WTC11 (cell line): ENCODE measurements around the gene GPR18. TPM values are rescaled to one million over a fixed set of nuclear protein-coding genes. Genes with fewer than 3 reads are reported as not detected.

Source experiments
- ATAC-seq: fragments of 200-7000 bp; cut with Tn5 transposase; 2 replicates; pipeline ENCODE4 v1.10.0; 2021; ENCODE audit warnings: mild to moderate bottlenecking, moderate library complexity
- CTCF ChIA-PET: fragments of 300-600 bp; sonication (Branson Sonifier 250); formaldehyde crosslinking; loops from one replicate; lab custom pipeline; 2021; ENCODE audit warnings: antibody characterized with exemption; lab: Charles Lee
- POLR2A ChIA-PET: fragments of 350-600 bp; sonication (Branson Sonifier 250); formaldehyde crosslinking; loops from one replicate; lab custom pipeline; 2021; ENCODE audit warnings: antibody characterized with exemption; lab: Charles Lee
- DNase-seq: peaks from one replicate; pipeline ENCODE4 v3.0.0; 2021; ENCODE audit warnings: low spot score
- H3K27ac Mint-ChIP-seq: 2 replicates; pipeline ENCODE4 v1.8.0; 2021; ENCODE audit warnings: mixed read lengths
- H3K27me3 Mint-ChIP-seq: 2 replicates; pipeline ENCODE4 v1.8.0; 2021; ENCODE audit warnings: low read depth, mild to moderate bottlenecking, moderate library complexity, mixed read lengths
- H3K36me3 Mint-ChIP-seq: 2 replicates; pipeline ENCODE4 v1.8.0; 2021; ENCODE audit warnings: mixed read lengths
- H3K4me1 Mint-ChIP-seq: 2 replicates; pipeline ENCODE4 v1.8.0; 2022; ENCODE audit warnings: mixed read lengths
- H3K4me3 Mint-ChIP-seq: 2 replicates; pipeline ENCODE4 v1.8.0; 2021; ENCODE audit warnings: mild to moderate bottlenecking, moderate library complexity, mixed read lengths
- H3K9me3 Mint-ChIP-seq: 2 replicates; pipeline ENCODE4 v1.8.0; 2021; ENCODE audit warnings: mixed read lengths
- ESRRA ChIP-seq: sonication (generic); formaldehyde crosslinking; IDR thresholded peaks from 2 replicates; pipeline ENCODE4 v1.8.1; 2022; ENCODE audit warnings: mild to moderate bottlenecking, missing genetic modification reagents, borderline replicate concordance
- JAZF1 ChIP-seq: fragments of 250-450 bp; sonication (Bioruptor Pico); IDR thresholded peaks from 2 replicates; pipeline ENCODE4 v1.9.0; 2021; ENCODE audit warnings: moderate library complexity, mild to moderate bottlenecking, inconsistent platforms
- KAT7 ChIP-seq: sonication (generic); formaldehyde crosslinking; IDR thresholded peaks from 2 replicates; pipeline ENCODE4 v1.8.1; 2023; ENCODE audit warnings: missing genetic modification reagents, mild to moderate bottlenecking, borderline replicate concordance
- NFE2L1 ChIP-seq: sonication (generic); formaldehyde crosslinking; IDR thresholded peaks from 2 replicates; pipeline ENCODE4 v1.8.1; 2023; ENCODE audit warnings: missing genetic modification reagents
- NFYB ChIP-seq: sonication (generic); formaldehyde crosslinking; conservative IDR thresholded peaks from 2 replicates; pipeline ENCODE4 v1.8.0; 2022; ENCODE audit warnings: low read depth, missing genetic modification reagents
- NR2C2 ChIP-seq: sonication (generic); formaldehyde crosslinking; IDR thresholded peaks from 2 replicates; pipeline ENCODE4 v1.8.0; 2022; ENCODE audit warnings: mild to moderate bottlenecking, missing genetic modification reagents
- OVOL2 ChIP-seq: fragments of 250-450 bp; sonication (Bioruptor Pico); IDR thresholded peaks from 2 replicates; pipeline ENCODE4 v1.9.0; 2021; ENCODE audit warnings: mild to moderate bottlenecking, borderline replicate concordance
- SP1 ChIP-seq: sonication (generic); formaldehyde crosslinking; conservative IDR thresholded peaks from 2 replicates; pipeline ENCODE4 v1.8.1; 2022; ENCODE audit warnings: missing genetic modification reagents
- TCF7 ChIP-seq: sonication (generic); formaldehyde crosslinking; IDR thresholded peaks from 2 replicates; pipeline ENCODE4 v1.8.0; 2022; ENCODE audit warnings: mild to moderate bottlenecking, low read depth, missing genetic modification reagents, moderate library complexity
- TP53 ChIP-seq: sonication (generic); formaldehyde crosslinking; IDR thresholded peaks from 2 replicates; pipeline ENCODE4 v1.8.1; 2023; ENCODE audit warnings: mild to moderate bottlenecking, missing genetic modification reagents
- ZNF138 ChIP-seq: sonication (generic); formaldehyde crosslinking; conservative IDR thresholded peaks from 2 replicates; pipeline ENCODE4 v1.8.1; 2022; ENCODE audit warnings: mild to moderate bottlenecking, moderate library complexity, missing genetic modification reagents
- ZNF219 ChIP-seq: sonication (generic); formaldehyde crosslinking; IDR thresholded peaks from 2 replicates; pipeline ENCODE4 v1.8.0; 2023; ENCODE audit warnings: missing genetic modification reagents, mild to moderate bottlenecking, borderline replicate concordance
- ZNF232 ChIP-seq: sonication (generic); formaldehyde crosslinking; IDR thresholded peaks from 2 replicates; pipeline ENCODE4 v1.8.0; 2022; ENCODE audit warnings: mild to moderate bottlenecking, missing genetic modification reagents
- ZNF396 ChIP-seq: fragments of 250-450 bp; sonication (Bioruptor Pico); IDR thresholded peaks from 2 replicates; pipeline ENCODE4 v1.8.0; 2021; ENCODE audit warnings: mild to moderate bottlenecking, moderate library complexity, borderline replicate concordance
- ZNF671 ChIP-seq: fragments of 250-450 bp; sonication (Bioruptor Pico); IDR thresholded peaks from 2 replicates; pipeline ENCODE4 v1.8.0; 2021; ENCODE audit warnings: mild to moderate bottlenecking
- total RNA-seq: library from RNA; stranded (reverse); gene quantifications from 3 replicates; pipeline ENCODE4 v1.2.3, GENCODE V29; 2021
- TF ChIP-seq, protein P1 (sequence below): sonication (generic); formaldehyde crosslinking; IDR thresholded peaks from 2 replicates; pipeline ENCODE4 v1.8.1; 2023; ENCODE audit warnings: mild to moderate bottlenecking, moderate library complexity, missing genetic modification reagents
- TF ChIP-seq, protein P2 (sequence below): sonication (generic); formaldehyde crosslinking; conservative IDR thresholded peaks from 2 replicates; pipeline ENCODE4 v1.8.1; 2023; ENCODE audit warnings: mild to moderate bottlenecking, low read depth, missing genetic modification reagents, moderate library complexity
- TF ChIP-seq, protein P3 (sequence below): sonication (generic); formaldehyde crosslinking; IDR thresholded peaks from 2 replicates; pipeline ENCODE4 v1.8.1; 2023; ENCODE audit warnings: mild to moderate bottlenecking, missing genetic modification reagents
- TF ChIP-seq, protein P4 (sequence below): fragments of 200-600 bp; IDR thresholded peaks from 2 replicates; pipeline ENCODE4 v1.8.0; 2022; ENCODE audit warnings: antibody characterized with exemption
- TF ChIP-seq, protein P5 (sequence below): sonication (generic); formaldehyde crosslinking; IDR thresholded peaks from 2 replicates; pipeline ENCODE4 v1.8.0; 2023; ENCODE audit warnings: missing genetic modification reagents
- TF ChIP-seq, protein P6 (sequence below): fragments of 250-450 bp; sonication (Bioruptor Pico); IDR thresholded peaks from 2 replicates; pipeline ENCODE4 v1.9.0; 2021; ENCODE audit warnings: moderate library complexity, mild to moderate bottlenecking, inconsistent platforms, borderline replicate concordance

The GPR18 gene
- total RNA-seq, 1 experiment from 2014 or later: 0.09 TPM

DNA sequence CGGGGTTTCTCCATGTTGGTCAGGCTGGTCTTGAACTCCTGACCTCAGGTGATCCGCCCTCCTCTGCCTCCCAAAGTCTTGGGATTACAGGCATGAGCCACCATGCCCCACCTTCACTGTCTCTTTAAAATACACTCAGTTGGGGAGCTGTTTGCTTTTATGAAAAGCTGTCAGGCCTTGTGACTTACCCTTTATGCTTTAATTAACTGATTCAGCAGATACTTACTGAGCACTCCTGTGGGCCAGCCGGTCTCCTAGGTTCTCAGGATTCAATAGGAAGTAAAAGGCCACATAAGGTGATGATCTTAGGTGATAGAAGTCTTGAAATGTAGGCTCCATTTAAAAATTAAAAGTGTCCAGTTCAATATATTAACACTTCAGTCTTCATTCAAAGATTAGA is 50.0 kb downstream of the GPR18 start (continued):
- TF ChIP-seq, protein P1, sequence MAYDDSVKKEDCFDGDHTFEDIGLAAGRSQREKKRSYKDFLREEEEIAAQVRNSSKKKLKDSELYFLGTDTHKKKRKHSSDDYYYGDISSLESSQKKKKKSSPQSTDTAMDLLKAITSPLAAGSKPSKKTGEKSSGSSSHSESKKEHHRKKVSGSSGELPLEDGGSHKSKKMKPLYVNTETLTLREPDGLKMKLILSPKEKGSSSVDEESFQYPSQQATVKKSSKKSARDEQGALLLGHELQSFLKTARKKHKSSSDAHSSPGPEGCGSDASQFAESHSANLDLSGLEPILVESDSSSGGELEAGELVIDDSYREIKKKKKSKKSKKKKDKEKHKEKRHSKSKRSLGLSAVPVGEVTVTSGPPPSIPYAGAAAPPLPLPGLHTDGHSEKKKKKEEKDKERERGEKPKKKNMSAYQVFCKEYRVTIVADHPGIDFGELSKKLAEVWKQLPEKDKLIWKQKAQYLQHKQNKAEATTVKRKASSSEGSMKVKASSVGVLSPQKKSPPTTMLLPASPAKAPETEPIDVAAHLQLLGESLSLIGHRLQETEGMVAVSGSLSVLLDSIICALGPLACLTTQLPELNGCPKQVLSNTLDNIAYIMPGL (CRISPR knock-in tag): no peak
- TF ChIP-seq ZNF232 (CRISPR knock-in tag) (no peak), TCF7 (CRISPR knock-in tag) (no peak), KAT7 (no peak), SP1 (no peak), NFE2L1 (no peak), NR2C2 (CRISPR knock-in tag) (no peak), ZNF671 (CRISPR knock-in tag) (no peak)
- TF ChIP-seq, protein P2, sequence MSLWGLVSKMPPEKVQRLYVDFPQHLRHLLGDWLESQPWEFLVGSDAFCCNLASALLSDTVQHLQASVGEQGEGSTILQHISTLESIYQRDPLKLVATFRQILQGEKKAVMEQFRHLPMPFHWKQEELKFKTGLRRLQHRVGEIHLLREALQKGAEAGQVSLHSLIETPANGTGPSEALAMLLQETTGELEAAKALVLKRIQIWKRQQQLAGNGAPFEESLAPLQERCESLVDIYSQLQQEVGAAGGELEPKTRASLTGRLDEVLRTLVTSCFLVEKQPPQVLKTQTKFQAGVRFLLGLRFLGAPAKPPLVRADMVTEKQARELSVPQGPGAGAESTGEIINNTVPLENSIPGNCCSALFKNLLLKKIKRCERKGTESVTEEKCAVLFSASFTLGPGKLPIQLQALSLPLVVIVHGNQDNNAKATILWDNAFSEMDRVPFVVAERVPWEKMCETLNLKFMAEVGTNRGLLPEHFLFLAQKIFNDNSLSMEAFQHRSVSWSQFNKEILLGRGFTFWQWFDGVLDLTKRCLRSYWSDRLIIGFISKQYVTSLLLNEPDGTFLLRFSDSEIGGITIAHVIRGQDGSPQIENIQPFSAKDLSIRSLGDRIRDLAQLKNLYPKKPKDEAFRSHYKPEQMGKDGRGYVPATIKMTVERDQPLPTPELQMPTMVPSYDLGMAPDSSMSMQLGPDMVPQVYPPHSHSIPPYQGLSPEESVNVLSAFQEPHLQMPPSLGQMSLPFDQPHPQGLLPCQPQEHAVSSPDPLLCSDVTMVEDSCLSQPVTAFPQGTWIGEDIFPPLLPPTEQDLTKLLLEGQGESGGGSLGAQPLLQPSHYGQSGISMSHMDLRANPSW (CRISPR knock-in tag): no peak
- TF ChIP-seq, all 79 proteins: peak for 0

DNA sequence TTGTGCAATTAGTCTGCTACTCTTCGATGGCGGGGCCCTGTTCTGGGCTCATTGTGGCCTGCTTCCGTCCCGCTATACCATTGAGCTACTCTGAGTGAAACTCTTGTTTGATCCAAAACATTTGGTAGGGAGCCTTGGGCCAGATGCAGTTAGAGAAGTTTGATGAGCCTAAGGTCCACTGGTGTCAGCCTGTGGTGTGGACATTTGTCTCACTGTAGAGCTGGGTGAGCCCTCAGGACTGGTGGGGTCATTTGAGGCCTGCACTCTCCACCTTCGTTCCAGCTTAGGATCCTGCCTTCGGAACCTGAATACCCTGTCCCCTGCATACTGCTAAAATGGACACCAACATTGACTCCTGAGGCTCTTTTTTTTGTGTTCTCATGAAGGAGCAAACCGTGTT is 50.7 kb downstream of the GPR18 start:
- DNase-seq: no peak
- ChIA-PET CTCF (no interaction called here), POLR2A (no interaction called here)
- Mint-ChIP-seq H3K27me3 (no peaks in the 10 kb centered on the region), H3K4me1 (peaks cover 48% of the 10 kb centered on the region), H3K36me3 (no peaks in the 10 kb centered on the region; the same call in 1 of the 2 replicates), H3K27ac (peak overlapping the region; percentile 61), H3K9me3 (no peaks in the 10 kb centered on the region), H3K4me3 (no peak overlapping the region)
- TF ChIP-seq, protein P2 (CRISPR knock-in tag): no peak
- TF ChIP-seq OVOL2 (no peak), TP53 (CRISPR knock-in tag) (no peak), ZNF138 (CRISPR knock-in tag) (no peak), ZNF219 (CRISPR knock-in tag) (no peak), NFYB (CRISPR knock-in tag) (no peak), ZNF396 (no peak), ESRRA (CRISPR knock-in tag) (no peak), JAZF1 (no peak)
- TF ChIP-seq, protein P3, sequence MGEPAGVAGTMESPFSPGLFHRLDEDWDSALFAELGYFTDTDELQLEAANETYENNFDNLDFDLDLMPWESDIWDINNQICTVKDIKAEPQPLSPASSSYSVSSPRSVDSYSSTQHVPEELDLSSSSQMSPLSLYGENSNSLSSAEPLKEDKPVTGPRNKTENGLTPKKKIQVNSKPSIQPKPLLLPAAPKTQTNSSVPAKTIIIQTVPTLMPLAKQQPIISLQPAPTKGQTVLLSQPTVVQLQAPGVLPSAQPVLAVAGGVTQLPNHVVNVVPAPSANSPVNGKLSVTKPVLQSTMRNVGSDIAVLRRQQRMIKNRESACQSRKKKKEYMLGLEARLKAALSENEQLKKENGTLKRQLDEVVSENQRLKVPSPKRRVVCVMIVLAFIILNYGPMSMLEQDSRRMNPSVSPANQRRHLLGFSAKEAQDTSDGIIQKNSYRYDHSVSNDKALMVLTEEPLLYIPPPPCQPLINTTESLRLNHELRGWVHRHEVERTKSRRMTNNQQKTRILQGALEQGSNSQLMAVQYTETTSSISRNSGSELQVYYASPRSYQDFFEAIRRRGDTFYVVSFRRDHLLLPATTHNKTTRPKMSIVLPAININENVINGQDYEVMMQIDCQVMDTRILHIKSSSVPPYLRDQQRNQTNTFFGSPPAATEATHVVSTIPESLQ (CRISPR knock-in tag): no peak
- TF ChIP-seq, protein P4, sequence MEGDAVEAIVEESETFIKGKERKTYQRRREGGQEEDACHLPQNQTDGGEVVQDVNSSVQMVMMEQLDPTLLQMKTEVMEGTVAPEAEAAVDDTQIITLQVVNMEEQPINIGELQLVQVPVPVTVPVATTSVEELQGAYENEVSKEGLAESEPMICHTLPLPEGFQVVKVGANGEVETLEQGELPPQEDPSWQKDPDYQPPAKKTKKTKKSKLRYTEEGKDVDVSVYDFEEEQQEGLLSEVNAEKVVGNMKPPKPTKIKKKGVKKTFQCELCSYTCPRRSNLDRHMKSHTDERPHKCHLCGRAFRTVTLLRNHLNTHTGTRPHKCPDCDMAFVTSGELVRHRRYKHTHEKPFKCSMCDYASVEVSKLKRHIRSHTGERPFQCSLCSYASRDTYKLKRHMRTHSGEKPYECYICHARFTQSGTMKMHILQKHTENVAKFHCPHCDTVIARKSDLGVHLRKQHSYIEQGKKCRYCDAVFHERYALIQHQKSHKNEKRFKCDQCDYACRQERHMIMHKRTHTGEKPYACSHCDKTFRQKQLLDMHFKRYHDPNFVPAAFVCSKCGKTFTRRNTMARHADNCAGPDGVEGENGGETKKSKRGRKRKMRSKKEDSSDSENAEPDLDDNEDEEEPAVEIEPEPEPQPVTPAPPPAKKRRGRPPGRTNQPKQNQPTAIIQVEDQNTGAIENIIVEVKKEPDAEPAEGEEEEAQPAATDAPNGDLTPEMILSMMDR: no peak
- TF ChIP-seq, protein P1 (CRISPR knock-in tag): no peak
- TF ChIP-seq, protein P5, sequence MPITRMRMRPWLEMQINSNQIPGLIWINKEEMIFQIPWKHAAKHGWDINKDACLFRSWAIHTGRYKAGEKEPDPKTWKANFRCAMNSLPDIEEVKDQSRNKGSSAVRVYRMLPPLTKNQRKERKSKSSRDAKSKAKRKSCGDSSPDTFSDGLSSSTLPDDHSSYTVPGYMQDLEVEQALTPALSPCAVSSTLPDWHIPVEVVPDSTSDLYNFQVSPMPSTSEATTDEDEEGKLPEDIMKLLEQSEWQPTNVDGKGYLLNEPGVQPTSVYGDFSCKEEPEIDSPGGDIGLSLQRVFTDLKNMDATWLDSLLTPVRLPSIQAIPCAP (CRISPR knock-in tag): no peak
- TF ChIP-seq, protein P6, sequence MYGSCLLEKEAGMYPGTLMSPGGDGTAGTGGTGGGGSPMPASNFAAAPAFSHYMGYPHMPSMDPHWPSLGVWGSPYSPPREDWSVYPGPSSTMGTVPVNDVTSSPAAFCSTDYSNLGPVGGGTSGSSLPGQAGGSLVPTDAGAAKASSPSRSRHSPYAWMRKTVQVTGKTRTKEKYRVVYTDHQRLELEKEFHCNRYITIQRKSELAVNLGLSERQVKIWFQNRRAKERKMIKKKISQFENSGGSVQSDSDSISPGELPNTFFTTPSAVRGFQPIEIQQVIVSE (CRISPR knock-in tag): no peak
- ATAC-seq: no peak
